H1 (cell line): ENCODE data around the gene DDX53. TPM values are rescaled to one million over a fixed set of nuclear protein-coding genes. Genes with fewer than 3 reads are reported as not detected.

Experiments used
- CBX5 ChIP-seq: fragments of 300-800, 300-1000 bp; sonication (generic); IDR thresholded peaks from 2 replicates; pipeline ENCODE4 v1.7.1; 2016; ENCODE audit warnings: antibody characterized with exemption, low read length, low read depth
- EP300 ChIP-seq, 2 experiments: IDR thresholded peaks; 1 replicate in 1 of 2; 2 replicates in 1 of 2; pipeline ENCODE4 v1.6.1; 2011 to 2012; ENCODE audit warnings: low read depth in 2 of 2, low read length in 2 of 2, mild to moderate bottlenecking in 2 of 2, borderline replicate concordance in 1 of 2, inconsistent platforms in 1 of 2, moderate library complexity in 1 of 2
- KDM1A ChIP-seq: fragments of 200-600, 300-600 bp; sonication (generic); IDR thresholded peaks from 2 replicates; pipeline ENCODE4 v1.7.1; 2016; ENCODE audit warnings: mild to moderate bottlenecking, low read length, borderline replicate concordance
- KDM4A ChIP-seq: IDR thresholded peaks from one replicate; pipeline ENCODE4 v1.7.1; 2012; ENCODE audit warnings: low read depth, mild to moderate bottlenecking, moderate library complexity, low read length, inconsistent platforms; ENCODE audit not compliant: severe bottlenecking
- RBBP5 ChIP-seq: IDR thresholded peaks from 2 replicates; pipeline ENCODE4 v1.7.1; 2012; ENCODE audit warnings: low read depth, mild to moderate bottlenecking, inconsistent platforms, low read length, moderate library complexity, borderline replicate concordance
- RFX5 ChIP-seq: IDR thresholded peaks from 2 replicates; pipeline ENCODE4 v1.6.1; 2011; ENCODE audit warnings: low read depth, low read length, improper control_type of control experiment, borderline replicate concordance
- SP1 ChIP-seq: IDR thresholded peaks from 2 replicates; pipeline ENCODE4 v1.6.1; 2011; ENCODE audit warnings: low read depth, low read length
- SUZ12 ChIP-seq: fragments of 200-600 bp; sonication (generic); IDR thresholded peaks from 2 replicates; pipeline ENCODE4 v1.6.1; 2012; ENCODE audit warnings: mild to moderate bottlenecking, inconsistent platforms, low read length, moderate library complexity, mixed read lengths
- polyA plus RNA-seq, 7 experiments: library from polyadenylated mRNA; depleted of rRNA in 3 of 7; stranded (reverse) in 5 of 7; unstranded in 2 of 7; fragments of >200 nt in 5 of 7; fragments of 200-250 nt in 2 of 7; gene quantifications; 1 replicate in 5 of 7; 2 replicates in 1 of 7; 4 replicates in 1 of 7; pipeline versions ENCODE4 v1.2.1 to v1.2.3, GENCODE V29; 2011 to 2013; ENCODE audit warnings: missing spikeins in 2 of 7, mixed read lengths in 2 of 7
- total RNA-seq: library from RNA; stranded (reverse); fragmentation: NEBNext Ultra II Directional; extraction: Animal tissue kit (Norgen Biotek cat#: 25700); gene quantifications from 2 replicates; pipeline ENCODE4 v1.2.1, GENCODE V29; 2021
- TF ChIP-seq, protein P1 (sequence below): fragments of 300-600 bp; sonication (generic); IDR thresholded peaks from 2 replicates; pipeline ENCODE4 v1.7.1; 2012; ENCODE audit warnings: low read length, moderate library complexity, mild to moderate bottlenecking, inconsistent platforms; ENCODE audit not compliant: insufficient replicate concordance

The DDX53 gene
- total and polyA plus RNA-seq, 2 of the 8 experiments (the other 6 are each of a cell fraction or from before 2014, with no cell fraction given), result not detected

DNA sequence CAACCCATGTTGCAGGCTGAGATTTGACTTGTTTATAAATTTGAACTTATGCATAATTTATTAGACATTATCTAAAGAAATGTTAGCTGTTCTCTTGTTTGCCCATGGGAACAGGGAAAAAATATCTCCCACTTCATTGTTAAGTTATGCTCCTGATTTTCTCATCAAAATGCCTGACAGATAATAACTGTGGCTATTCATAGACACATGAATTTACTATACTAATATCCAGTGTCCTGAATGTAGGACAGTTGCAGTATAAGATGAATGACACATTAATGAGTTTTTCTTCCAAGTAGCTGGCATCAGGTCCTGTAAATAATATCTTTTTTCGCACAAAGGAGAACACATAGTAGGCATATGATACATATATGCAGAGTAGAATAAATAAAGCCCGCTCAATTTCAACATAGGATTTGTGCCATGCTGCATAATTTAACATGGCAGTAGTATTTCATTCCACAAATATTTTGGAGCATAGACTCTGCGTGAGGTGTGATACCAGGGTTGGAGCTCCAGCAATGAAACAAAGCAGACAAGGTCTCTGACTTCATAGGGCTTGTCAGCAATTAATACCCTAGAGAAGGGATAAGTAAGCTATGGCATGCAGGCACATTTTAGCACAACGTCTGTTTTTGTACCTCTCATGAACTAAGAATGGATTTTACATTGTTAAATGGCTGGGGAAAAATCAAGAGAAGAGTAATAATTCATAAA lies 40.4 kb upstream of the DDX53 start (continued):
- TF ChIP-seq, protein P1, sequence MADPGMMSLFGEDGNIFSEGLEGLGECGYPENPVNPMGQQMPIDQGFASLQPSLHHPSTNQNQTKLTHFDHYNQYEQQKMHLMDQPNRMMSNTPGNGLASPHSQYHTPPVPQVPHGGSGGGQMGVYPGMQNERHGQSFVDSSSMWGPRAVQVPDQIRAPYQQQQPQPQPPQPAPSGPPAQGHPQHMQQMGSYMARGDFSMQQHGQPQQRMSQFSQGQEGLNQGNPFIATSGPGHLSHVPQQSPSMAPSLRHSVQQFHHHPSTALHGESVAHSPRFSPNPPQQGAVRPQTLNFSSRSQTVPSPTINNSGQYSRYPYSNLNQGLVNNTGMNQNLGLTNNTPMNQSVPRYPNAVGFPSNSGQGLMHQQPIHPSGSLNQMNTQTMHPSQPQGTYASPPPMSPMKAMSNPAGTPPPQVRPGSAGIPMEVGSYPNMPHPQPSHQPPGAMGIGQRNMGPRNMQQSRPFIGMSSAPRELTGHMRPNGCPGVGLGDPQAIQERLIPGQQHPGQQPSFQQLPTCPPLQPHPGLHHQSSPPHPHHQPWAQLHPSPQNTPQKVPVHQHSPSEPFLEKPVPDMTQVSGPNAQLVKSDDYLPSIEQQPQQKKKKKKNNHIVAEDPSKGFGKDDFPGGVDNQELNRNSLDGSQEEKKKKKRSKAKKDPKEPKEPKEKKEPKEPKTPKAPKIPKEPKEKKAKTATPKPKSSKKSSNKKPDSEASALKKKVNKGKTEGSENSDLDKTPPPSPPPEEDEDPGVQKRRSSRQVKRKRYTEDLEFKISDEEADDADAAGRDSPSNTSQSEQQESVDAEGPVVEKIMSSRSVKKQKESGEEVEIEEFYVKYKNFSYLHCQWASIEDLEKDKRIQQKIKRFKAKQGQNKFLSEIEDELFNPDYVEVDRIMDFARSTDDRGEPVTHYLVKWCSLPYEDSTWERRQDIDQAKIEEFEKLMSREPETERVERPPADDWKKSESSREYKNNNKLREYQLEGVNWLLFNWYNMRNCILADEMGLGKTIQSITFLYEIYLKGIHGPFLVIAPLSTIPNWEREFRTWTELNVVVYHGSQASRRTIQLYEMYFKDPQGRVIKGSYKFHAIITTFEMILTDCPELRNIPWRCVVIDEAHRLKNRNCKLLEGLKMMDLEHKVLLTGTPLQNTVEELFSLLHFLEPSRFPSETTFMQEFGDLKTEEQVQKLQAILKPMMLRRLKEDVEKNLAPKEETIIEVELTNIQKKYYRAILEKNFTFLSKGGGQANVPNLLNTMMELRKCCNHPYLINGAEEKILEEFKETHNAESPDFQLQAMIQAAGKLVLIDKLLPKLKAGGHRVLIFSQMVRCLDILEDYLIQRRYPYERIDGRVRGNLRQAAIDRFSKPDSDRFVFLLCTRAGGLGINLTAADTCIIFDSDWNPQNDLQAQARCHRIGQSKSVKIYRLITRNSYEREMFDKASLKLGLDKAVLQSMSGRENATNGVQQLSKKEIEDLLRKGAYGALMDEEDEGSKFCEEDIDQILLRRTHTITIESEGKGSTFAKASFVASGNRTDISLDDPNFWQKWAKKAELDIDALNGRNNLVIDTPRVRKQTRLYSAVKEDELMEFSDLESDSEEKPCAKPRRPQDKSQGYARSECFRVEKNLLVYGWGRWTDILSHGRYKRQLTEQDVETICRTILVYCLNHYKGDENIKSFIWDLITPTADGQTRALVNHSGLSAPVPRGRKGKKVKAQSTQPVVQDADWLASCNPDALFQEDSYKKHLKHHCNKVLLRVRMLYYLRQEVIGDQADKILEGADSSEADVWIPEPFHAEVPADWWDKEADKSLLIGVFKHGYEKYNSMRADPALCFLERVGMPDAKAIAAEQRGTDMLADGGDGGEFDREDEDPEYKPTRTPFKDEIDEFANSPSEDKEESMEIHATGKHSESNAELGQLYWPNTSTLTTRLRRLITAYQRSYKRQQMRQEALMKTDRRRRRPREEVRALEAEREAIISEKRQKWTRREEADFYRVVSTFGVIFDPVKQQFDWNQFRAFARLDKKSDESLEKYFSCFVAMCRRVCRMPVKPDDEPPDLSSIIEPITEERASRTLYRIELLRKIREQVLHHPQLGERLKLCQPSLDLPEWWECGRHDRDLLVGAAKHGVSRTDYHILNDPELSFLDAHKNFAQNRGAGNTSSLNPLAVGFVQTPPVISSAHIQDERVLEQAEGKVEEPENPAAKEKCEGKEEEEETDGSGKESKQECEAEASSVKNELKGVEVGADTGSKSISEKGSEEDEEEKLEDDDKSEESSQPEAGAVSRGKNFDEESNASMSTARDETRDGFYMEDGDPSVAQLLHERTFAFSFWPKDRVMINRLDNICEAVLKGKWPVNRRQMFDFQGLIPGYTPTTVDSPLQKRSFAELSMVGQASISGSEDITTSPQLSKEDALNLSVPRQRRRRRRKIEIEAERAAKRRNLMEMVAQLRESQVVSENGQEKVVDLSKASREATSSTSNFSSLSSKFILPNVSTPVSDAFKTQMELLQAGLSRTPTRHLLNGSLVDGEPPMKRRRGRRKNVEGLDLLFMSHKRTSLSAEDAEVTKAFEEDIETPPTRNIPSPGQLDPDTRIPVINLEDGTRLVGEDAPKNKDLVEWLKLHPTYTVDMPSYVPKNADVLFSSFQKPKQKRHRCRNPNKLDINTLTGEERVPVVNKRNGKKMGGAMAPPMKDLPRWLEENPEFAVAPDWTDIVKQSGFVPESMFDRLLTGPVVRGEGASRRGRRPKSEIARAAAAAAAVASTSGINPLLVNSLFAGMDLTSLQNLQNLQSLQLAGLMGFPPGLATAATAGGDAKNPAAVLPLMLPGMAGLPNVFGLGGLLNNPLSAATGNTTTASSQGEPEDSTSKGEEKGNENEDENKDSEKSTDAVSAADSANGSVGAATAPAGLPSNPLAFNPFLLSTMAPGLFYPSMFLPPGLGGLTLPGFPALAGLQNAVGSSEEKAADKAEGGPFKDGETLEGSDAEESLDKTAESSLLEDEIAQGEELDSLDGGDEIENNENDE, result no peak
- TF ChIP-seq RBBP5, result no peak
- no peak for TF ChIP-seq CBX5
- TF ChIP-seq KDM1A, result no peak
- no peak for TF ChIP-seq RFX5
- no peak for TF ChIP-seq EP300 (IDR thresholded peaks at IDR 0.05; ENCODE audit: borderline replicate concordance in 1 of 2, low read depth in 2 of 2, low read length in 2 of 2)
- no peak for TF ChIP-seq SUZ12
- TF ChIP-seq KDM4A, result no peak
- no peak for TF ChIP-seq SP1
